Fibroblast of gingiva (primary cell): ENCODE results near the gene RBMS3.
A peak's percentile ranks its signal among the peaks of the same experiment; 100 is the strongest.
"Not testable (repeated sequence)": the region's sequence is repeated elsewhere in the genome, so short reads cannot be mapped to it uniquely, and the experiment has no call there.

Experiments used
- DNase-seq: peaks from one replicate; pipeline ENCODE4 v3.0.0-alpha.2; 2011; ENCODE audit warnings: low read depth

The RBMS3 gene

DNA sequence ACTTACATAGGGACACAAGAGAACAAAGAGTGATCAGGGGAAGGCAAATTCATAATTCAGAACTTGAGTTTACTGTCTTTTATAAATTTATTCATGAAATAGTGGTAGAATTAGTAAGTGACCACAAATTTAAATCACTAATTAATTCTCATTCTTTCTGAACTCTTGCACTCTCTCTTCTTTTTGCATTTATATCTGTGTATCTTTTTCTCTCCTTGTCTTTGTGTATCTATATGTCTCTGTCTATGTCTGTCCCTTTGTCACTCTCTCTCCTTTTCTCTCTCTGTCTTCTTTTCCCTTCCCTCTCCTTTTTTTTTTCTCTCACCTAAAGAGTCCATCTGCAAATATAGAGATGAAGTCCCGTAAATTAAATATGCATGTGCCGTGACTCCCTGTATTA lies 31.5 kb downstream of the RBMS3 start:
- no peak for DNase-seq

DNA sequence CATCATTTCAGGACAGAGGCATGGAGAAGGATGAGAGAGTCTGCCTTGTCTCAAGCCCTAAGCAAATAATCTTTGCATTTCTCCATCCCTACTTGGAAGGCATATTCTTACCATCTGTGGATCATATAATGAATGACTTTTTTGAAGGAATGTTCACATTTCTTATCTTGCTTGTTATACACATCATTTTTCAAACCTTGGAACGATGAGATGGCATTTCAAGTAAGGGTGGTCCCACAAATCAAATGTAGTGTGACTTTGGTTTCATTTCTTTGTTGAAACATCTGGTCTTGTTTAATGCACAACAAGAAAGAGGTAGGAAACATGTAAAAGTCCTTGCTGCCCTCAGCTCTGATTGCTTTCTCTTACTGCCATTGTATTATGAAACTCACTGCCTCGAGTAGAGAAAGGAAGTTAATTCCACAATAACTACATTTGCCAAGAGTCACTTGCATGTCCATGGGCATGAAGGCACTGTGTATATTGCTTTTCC lies 32.1 kb downstream of the RBMS3 start:
- DNase-seq = peak; percentile 62

DNA sequence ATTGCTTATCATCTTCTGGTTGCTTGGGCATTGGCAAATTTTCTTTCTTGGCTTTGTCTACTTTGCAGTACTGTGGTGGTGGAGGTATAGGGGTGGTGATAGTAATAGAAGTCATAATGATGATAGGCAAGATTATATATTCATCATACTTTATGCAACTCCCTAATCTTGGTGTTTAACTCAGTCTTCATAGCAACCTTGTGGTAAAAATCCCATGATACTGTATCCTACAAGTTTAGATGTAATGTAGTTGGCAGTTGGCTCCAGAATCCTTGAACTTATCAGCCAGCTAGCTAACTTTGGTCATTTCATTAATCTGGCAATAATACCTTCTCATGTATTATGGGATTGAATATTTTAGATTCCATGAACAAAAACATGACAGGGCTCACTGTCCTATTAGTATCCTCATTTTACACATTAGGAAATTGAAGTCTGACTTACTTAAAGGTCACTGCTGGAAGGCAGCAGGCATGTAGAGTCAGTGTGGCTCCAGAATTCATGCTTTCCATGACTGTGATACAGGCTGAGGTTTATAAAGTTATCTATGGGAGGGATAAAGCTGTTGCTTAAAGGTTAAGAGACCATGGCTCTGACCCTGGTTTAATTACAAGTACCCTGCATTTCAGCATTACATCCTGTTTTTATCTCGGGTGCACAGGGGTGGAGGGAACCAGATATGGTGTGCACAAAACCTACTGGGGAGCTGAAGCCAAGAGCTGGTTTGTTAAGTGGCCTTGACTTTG lies 33.3 kb downstream of the RBMS3 start:
- DNase-seq = no peak

DNA sequence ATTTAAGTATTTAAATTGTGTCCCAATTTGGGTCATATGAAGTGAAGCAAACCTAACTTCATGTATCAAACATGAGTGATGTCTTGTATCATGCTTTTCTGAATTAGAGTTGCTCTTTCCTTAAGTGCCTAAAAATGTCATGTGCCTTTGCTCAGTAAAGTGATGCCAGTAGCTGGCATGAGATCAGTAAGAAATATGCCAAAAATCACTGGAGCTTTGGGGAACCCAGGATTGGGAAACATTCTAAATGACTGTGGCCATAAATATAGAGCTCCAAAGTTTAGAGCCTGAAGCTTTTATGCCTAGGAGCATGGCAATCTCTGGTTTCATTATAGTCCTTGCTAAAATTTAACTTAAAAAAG lies 33.8 kb downstream of the RBMS3 start:
- DNase-seq = peak; percentile 62

DNA sequence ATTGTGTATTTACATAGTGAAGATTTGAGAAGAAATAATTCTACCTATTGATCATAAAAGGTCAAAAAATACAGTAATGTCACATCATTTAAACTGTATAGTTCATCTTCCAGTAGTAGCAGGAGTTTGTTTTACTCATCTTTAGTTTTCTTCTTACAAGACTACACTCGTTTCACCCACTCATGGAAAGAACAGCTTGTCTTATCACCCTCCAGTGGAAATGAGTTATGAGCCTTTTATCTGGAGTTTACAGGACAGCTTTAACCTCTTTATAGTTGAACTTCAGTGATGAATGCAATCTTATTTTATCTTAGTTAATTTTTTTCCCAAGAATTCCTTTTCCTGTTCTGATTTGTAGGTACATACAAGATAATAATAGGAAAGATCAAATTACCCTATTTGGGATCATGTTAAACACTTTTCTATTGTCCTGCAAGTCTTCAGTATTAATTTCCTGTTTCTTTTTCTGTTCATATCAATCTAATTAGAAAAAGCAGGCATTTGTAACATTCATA lies 36.8 kb downstream of the RBMS3 start:
- DNase-seq = no peak

DNA sequence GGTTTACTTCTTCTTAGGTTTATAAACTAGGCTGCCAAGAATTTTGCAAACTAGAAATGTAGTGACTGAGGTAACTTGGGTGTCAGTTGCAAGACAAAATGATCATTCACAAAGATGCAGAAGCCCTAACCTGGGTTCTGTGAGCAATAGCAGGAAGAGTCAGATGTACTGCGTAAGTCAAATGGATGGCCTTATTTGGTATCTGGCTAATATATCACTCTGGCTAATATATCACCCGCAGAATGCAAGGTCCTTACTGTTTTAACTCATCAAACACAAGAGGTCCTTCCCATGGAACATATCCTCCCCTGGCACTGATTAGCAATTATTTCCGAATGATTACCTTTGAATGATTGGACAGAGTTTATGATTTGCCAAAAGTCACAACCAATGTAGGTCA lies 37.4 kb downstream of the RBMS3 start:
- no peak for DNase-seq

DNA sequence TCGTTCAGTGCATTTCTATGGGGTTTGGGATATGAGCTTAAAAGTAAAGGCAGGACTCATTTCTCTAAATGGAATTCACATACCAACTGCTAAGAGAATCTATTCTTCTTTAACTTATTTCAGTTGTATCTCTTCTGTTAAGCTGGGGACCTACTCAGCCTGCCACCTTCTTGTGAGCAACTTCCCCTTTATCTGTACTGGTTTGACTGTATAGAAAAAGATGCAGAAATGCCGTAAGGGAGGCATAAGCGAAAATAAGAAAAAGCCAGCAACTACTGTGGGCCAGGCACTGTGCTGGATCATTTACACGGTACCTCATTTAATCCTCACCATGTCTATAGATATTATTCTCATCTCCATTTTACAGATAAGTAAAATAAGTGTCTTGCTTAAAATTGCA lies 38.4 kb downstream of the RBMS3 start:
- no peak for DNase-seq

DNA sequence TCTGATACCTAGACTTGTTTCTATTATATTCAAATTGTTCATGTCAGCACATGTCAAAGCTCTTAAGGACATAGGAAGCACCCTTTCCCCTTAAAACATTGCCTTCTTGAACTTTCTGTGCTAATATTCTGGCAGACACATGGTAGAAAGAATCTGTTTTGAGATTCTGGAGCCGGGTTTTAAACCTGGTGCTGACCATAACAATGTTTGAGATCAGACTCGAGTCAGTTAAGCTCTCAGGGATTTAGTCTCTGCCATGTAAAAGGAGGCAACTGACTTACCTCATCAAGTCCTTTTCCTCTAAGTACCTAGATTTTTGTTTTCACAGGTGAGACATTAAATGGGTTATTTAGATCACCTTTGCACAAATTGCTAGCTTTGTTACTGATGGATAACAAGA lies 38.9 kb downstream of the RBMS3 start:
- DNase-seq = no peak

DNA sequence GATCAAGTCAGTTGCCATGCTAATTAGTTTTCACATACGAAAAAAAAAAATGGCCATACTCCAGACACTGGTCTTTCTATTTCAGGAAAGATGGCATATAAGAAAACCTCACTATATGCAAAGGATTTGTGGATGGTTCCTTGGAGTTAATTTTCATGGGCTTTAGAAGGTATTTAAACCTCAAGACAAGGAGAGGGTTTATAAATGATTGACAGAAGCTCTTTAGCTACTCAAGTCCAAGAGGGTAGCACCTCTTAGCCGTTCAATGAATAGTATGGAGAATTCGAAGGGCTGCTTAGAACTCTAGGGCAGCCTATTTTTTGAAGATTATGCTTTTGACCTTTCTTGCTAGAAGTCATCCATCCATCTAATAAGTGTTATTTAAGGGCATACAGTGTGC lies 41.7 kb downstream of the RBMS3 start:
- DNase-seq = no peak

DNA sequence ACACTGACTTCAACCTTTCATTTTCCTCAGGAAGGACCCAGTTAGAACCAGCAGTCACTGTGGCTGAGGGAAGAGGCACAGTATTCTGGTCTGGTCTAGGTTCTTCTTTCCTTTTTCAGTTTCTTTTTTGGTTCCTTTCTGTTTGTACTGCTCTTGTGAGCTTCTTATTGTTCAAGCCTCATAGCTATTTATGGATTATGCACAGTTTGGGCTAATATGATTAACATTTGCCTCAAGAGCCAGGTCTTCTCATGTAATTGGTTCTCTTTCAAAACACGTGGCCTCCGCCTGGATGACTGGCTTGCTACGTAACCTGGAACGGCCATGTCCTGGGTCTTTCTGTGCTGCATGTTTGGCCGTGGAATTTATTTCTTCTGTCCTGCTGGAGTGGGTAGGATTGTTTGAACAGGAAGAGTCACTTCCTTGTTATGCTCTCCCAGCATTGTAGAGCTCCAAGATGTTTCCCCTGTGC lies 43.3 kb downstream of the RBMS3 start:
- peak; percentile 63 for DNase-seq

DNA sequence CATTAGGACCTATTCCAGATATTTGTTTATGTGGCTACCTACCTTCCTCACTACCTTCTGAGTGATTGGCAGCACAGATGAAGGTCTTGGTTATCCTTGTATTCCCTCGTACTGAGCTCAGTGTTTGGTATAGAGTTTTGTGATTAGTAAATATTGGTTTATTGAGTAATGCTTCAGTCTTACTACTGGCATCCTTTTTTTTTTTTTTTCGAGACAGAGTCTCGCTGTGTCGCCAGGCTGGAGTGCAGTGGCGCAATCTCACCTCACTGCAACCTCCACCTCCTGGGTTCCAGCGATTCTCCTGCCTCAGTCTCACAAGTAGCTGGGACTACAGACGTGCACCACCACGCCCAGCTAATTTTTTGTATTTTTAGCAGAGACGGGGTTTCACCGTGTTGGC lies 45.7 kb downstream of the RBMS3 start:
- DNase-seq = not testable (repeated sequence)

DNA sequence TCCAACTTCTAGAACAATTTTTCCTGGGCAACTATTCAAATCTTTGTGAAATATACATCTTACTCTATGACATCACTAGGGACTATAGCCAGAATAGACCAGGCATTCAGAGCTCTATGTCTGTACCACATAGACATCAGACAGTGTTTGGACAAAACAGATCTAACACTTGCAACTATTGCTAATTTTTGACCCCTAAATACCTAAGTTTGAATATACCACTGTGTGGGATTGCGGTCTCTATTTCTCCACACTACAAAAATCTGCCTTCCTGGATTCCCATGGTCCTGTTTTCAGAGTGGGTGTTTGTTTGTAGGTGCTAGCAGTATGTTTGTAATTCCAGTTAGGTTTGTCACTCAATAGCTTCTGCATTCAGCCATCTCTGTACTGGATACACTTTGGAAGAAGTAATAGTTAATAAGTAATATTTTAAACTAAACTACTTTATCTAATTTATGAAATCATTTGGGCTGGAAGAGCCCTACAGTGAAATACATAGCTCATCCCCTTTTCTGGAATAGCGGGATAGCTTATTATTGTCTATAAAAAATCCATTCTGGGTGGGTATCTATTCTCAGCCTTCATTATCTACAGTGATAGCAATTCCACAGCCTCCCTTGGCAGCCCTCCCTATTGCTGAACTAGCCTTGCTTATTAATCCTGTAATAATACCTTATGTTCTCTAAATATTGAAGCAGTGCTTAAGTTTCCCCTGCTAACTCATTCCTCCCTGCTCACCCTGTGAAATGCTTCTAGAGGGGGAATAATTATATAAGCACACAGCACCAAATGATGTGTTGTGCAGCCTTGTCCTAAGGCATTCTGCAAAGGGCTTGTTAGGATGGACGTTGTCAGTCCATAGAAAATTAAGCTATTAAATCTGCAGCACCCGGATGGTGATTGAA lies 49.4 kb downstream of the RBMS3 start:
- DNase-seq = no peak

DNA sequence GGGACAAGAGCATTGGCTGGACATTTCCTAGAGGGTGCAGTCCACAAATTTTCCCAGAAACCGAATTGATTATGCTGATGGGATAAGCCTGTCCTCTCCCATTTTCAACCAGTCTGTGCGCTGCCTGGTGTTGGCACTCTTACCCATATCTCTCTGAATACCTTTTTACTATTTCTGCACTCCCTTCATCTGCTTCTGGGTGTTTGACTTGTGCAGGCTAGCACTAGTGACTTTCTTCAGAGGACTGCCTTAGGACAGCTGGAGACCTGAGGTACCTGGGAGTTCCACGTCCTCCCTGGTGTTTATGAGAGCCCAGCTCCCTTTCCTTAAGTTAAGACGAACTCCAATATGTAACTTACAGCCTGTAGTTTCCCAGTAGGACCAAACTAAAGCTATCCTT lies 50.2 kb downstream of the RBMS3 start:
- no peak for DNase-seq

DNA sequence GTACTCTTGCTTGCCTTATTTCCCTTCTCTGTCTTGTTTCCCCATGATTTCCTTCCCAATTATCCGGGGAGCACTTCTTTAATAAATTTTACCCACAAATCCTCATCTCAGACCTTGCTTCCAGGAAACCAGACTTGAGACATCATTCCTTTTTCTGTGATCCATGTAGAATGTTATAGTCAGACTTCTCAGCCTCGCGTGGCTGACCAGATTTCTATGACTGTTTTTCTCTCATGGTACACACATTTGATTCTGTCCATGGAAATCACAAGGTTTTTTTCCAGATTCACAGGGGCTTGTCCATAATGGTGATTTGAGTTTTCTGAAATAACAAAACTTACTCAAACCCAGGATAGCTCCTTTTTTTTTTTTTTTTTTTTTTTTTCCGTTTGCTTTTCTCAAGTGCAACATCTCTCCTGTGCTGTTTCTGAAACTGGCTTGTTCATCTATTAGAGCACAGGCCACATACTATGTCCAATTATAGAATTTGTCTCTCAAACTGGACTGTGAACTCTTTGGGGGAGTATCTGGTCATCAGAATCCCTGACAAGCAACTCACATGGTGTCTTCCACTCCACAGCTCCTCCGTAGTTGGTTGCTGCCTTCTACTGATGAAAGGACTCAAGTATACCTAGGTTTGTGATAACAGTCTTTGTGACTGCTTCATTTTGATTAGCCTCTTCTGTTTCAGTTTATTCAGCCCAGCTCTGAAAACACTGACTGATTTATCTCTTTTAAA lies 50.8 kb downstream of the RBMS3 start:
- peak; percentile 7 for DNase-seq

DNA sequence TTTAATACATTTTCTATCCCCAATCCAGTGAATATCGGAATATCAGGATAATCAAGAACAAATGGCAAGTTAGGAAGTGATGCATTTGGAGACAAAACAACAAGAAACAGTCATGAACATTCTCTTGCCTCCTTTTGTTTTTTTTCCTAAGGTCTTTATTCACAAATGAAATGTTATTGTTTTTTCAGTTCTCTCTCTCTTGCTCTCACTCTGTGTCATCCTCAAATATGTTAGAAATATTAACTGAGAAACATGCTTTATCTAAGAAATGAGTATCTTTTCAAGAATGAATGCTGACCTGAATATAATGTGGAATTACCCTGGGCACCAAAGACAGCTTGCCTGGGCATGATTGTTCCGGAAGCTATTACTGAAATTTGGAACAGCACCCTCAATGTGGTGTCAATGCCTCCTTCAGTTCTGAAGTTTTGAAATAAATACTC lies 51.3 kb downstream of the RBMS3 start:
- DNase-seq = peak; percentile 15

DNA sequence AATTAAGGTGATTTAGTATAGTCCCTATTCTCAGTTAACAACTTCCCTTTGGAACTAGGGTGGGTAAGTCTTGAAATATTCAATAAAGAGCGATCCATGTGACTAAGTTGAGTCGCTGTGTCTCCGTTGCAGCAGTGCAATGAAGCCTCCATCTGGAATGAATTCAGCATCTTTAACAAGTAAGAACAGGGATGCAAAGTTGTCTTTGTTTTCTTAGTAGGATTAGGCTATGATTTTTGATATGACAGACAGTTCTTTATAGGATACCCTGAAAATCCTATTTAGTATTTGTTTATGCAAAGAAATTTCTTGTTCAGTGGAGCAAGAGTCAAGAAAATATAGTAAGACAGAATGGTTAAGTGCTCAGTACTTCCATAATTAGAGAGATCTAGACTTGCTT lies 52.7 kb downstream of the RBMS3 start:
- peak; percentile 18 for DNase-seq

DNA sequence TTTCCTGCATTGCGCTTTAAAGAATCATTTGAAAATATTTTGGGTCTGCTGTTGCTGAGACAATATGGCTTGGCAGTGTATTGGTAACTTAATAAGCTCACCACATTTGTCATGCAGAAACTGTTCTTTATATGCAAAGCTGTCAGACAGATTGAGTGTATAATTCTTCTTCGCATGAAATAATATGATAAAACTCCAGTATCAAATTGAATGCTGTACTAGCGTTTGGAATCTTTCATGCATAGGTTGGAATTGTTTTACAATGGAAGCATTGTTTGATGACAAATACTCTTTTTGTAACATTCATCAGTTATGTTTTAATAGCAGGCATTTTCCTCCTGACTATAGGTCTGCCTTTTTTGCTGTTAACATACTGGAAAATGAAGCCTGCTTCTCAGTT lies 53.8 kb downstream of the RBMS3 start:
- no peak for DNase-seq

DNA sequence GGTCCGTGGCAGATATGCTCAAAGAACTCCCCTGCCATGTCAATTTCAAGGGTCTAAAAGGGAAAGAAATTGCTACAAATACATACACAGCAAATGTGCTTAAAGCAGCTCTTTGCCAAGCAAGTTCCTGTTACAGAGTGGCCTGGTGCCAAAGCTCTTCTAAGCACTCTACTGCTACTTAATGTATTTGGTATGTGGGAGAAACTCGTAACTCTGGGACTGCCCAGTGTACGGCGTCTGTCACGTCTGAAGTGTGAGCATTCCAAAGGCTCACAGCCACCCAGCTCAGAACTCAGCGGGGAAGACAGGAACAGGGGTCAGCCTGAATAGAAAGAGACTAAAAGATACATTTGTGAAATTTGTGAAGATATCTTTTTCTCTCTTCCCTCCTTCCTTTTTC lies 54.6 kb downstream of the RBMS3 start:
- peak; percentile 98 for DNase-seq

DNA sequence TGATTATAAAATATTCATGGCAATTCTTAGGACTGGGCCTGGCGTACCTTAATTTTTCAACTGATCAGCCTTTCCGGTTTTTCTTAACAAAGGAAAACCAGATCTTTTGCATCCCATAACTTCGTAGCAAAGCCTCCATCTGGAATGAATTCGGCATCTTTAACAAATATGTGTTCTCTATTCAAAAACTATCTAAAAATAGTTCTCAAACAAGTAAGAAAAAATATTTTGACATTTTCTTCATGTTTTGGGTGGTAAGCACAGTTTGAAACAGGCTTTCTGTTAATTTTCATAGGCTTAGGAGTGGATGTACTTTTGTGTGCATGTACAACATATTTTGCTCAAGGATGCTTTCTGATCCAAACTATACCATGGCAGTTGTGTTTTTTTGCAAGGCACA lies 55.1 kb downstream of the RBMS3 start:
- peak; percentile 49 for DNase-seq

DNA sequence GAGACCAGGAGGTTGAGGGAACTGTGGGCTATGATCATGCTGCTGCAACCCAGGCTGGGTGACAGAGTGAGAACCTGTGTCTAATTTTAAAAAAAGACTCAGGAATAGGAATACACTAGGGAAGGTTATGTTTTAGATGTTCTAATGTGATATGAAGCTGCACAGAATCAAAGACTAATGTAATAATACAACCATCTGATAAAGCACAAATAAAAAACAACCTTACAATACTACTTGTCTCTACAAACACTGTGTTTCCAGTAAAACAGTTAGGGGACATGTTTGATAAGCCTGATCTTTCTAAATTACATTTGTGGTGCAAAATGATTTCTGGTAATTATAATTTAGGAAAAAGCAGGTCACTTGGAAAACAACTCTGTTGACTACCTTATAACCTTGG lies 56.7 kb downstream of the RBMS3 start:
- DNase-seq = no peak

DNA sequence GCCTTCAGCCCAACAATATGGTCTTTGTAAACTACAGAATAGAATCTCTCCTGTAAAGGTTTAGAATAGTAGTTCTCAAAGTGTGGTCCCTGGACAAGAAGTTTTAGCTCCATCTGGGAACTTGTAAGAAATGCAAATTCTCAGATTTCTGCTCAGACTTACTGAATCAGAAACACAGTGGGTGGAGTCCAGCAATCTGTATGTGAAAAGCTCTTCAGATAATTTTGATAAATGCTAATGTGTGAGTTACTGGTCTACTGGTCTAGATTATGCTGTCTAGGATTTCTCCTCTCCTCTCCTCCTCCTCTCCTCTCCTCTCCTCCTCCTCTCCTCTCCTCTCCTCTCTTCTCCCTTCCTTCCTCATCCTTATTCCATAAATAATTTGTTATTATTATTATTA lies 57.5 kb downstream of the RBMS3 start:
- no peak for DNase-seq
